ENCODE measurements around the gene ZDHHC7. TPM values are rescaled to one million over a fixed set of nuclear protein-coding genes. Genes with fewer than 3 reads are reported as not detected.

The ZDHHC7 gene
- polyA plus RNA-seq, 2 of the 4 experiments (the other 2 are of a cell fraction): 42.3 to 58.0 TPM

GRCh38 chr16:85046472-85046916, 35.2 kb upstream of the ZDHHC7 start:
- WGBS (ENCODE audit: missing lambda C conversion rate): 80% methylated on average over 8 of the region's 8 CpGs
- TF ChIP-seq POLR2AphosphoS2 (conservative IDR thresholded peaks at IDR 0.05; ENCODE audit: low read length) (no peak), ELK1 (IDR thresholded peaks at IDR 0.05; ENCODE audit: low read depth, low read length) (no peak), HOXB5 (CRISPR knock-in tag; IDR thresholded peaks at IDR 0.05) (no peak), EHMT2 (IDR thresholded peaks at IDR 0.05; ENCODE audit: low read depth) (no peak), MAFK (IDR thresholded peaks at IDR 0.05; ENCODE audit: partially characterized antibody) (no peak)
- FAIRE-seq (no peak), ATAC-seq (no peak), DNase-seq (ENCODE audit: low read depth in 1 of 2, low spot score in 1 of 2) (no peak)
- Histone ChIP-seq H3K4me2 (no peak overlapping the region), H3K9me3 (no peaks in the 10 kb centered on the region), H3K4me3 (no peak overlapping the region), H3K27ac (no peak overlapping the region), H3K4me1 (no peaks in the 10 kb centered on the region)
- POLR2A ChIA-PET: no interaction called here
- CTCF ChIA-PET: interaction anchor here (1.0 to 2.3 kb wide), 5 partner anchors 10 to 94 kb away, joined by 3 to 7 read pairs (median 4); no protein-coding TSS in a partner anchor

DNA sequence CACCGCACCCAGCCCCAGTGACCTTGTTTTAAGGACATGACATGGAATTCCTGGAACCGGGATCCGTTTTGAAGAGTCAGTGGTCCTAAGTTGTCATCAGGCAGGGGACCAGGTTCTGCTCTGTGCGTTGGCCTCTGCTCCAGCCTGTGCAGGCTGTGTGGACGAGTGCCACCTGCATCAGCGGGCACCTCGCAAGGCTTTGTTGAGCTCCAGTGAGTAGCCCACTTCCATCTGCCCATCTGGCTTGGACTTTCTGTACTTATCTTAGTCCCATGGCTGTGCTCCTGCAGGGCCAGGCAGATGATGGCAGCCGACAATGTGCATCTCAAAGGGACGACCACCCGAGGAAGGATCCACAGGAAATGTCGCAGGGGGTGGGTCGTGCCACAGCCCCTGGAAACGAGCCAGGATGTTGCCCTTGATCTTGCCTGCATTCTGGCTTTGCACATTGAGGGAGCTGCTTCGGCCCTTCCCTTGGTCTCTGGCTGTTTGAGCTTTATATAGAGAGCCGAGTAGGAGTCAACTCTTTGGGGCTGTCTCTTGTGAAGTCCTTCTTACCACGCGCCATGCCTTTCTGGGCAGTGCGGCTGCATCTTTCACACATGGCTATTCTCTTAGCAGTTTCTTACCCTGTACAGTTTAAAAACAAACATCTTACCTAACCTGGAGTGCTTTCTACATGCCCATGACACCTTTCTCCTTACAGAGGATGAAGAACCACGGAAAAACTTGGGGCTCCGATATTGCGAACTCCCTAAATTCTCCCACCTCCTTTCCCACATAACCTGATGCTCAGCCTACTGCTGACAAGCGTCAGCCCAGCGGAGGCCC, 34.5 kb upstream of the ZDHHC7 start:
- no peak for TF ChIP-seq NFE2L2 (conservative IDR thresholded peaks at IDR 0.05; ENCODE audit: low read length)
- no peak for TF ChIP-seq EP300 (IDR thresholded peaks at IDR 0.05)
- TF ChIP-seq RCOR1 (IDR thresholded peaks at IDR 0.05; ENCODE audit: low read depth, low read length): no peak
- TF ChIP-seq POLR2AphosphoS2 (conservative IDR thresholded peaks at IDR 0.05; ENCODE audit: low read length): no peak
- TF ChIP-seq SMC3 (IDR thresholded peaks at IDR 0.05): no peak
- no peak for TF ChIP-seq ESRRA (IDR thresholded peaks at IDR 0.05; ENCODE audit: borderline replicate concordance, low read length)
- no peak for TF ChIP-seq POLR2A (IDR thresholded peaks at IDR 0.05; ENCODE audit: low read length)
- TF ChIP-seq FOXS1 (CRISPR knock-in tag; IDR thresholded peaks at IDR 0.05): no peak
- no peak for TF ChIP-seq MAFK (IDR thresholded peaks at IDR 0.05; ENCODE audit: partially characterized antibody)
- TF ChIP-seq ELK1 (IDR thresholded peaks at IDR 0.05; ENCODE audit: low read depth, low read length): no peak
- no peak for TF ChIP-seq RARB (CRISPR knock-in tag; IDR thresholded peaks at IDR 0.05)
- no peak for TF ChIP-seq HEYL (CRISPR knock-in tag; IDR thresholded peaks at IDR 0.05)
- no peak for TF ChIP-seq TFCP2L1 (CRISPR knock-in tag; IDR thresholded peaks at IDR 0.05)
- TF ChIP-seq EHF (CRISPR knock-in tag; IDR thresholded peaks at IDR 0.05): no peak
- TF ChIP-seq ZNF302 (CRISPR knock-in tag; IDR thresholded peaks at IDR 0.05): no peak
- no peak for TF ChIP-seq CHD2 (IDR thresholded peaks at IDR 0.05; ENCODE audit: low read length, partially characterized antibody)
- no peak for TF ChIP-seq GATA3 (IDR thresholded peaks at IDR 0.05; ENCODE audit: borderline replicate concordance)
- TF ChIP-seq HOXA7 (CRISPR knock-in tag; IDR thresholded peaks at IDR 0.05): no peak
- TF ChIP-seq, protein P1, sequence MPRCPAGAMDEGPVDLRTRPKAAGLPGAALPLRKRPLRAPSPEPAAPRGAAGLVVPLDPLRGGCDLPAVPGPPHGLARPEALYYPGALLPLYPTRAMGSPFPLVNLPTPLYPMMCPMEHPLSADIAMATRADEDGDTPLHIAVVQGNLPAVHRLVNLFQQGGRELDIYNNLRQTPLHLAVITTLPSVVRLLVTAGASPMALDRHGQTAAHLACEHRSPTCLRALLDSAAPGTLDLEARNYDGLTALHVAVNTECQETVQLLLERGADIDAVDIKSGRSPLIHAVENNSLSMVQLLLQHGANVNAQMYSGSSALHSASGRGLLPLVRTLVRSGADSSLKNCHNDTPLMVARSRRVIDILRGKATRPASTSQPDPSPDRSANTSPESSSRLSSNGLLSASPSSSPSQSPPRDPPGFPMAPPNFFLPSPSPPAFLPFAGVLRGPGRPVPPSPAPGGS (IDR thresholded peaks at IDR 0.05): no peak
- DNase-seq (ENCODE audit: low read depth in 1 of 2, low spot score in 1 of 2) (no peak), ATAC-seq (no peak), FAIRE-seq (no peak)
- Histone ChIP-seq H3K4me1 (no peaks in the 10 kb centered on the region), H3K4me3 (no peak overlapping the region), H3K4me2 (no peak overlapping the region), H3K9me3 (no peaks in the 10 kb centered on the region), H3K27ac (no peak overlapping the region)
- 78% methylated on average over 23 of the region's 23 CpGs for WGBS (ENCODE audit: missing lambda C conversion rate)
- POLR2A ChIA-PET: no interaction called here
- CTCF ChIA-PET: interaction anchor here (2.3 kb wide), 1 partner anchor 69 kb away, joined by 6 read pairs; no protein-coding TSS in a partner anchor
